CD14-positive monocyte (primary cell): Measurements from ENCODE around the gene DENND6B. TPM values are rescaled to one million over a fixed set of nuclear protein-coding genes. Genes with fewer than 3 reads are reported as not detected.

ENCODE experiments used
- DNase-seq, 3 donors: peaks; one replicate each; pipeline ENCODE4 v3.0.0-alpha.2; 2011 to 2022
- H2AFZ ChIP-seq: 2 replicates; pipeline ENCODE4 v1.6.0; 2012; ENCODE audit warnings: mild to moderate bottlenecking, low read depth, low read length, inconsistent platforms; ENCODE audit not compliant: insufficient read depth, poor library complexity, severe bottlenecking
- H3K27ac ChIP-seq, 2 donors: 1 replicate in 1 of 2; 2 replicates in 1 of 2; pipeline ENCODE4 v1.5.1; 2012 to 2013; ENCODE audit warnings: low read length in 2 of 2, control low read depth in 1 of 2, inconsistent platforms in 1 of 2, low read depth in 1 of 2, mild to moderate bottlenecking in 1 of 2
- H3K27me3 ChIP-seq, 2 donors: one replicate each; pipeline versions ENCODE4 v1.6.0 to v1.6.1; 2011 to 2013; ENCODE audit warnings: low read length in 2 of 2; ENCODE audit not compliant: control insufficient read depth in 2 of 2, insufficient read depth in 2 of 2
- H3K36me3 ChIP-seq, 2 donors: replicated peaks in 1 of 2; 1 replicate in 1 of 2; 2 replicates in 1 of 2; pipeline versions ENCODE4 v1.5.1 to v1.6.1; 2012 to 2013; ENCODE audit warnings: low read length in 2 of 2, control low read depth in 1 of 2, inconsistent platforms in 1 of 2, mild to moderate bottlenecking in 1 of 2; ENCODE audit not compliant: insufficient read depth in 2 of 2, control insufficient read depth in 1 of 2
- H3K4me1 ChIP-seq, 2 donors: 1 replicate in 1 of 2; 2 replicates in 1 of 2; pipeline versions ENCODE4 v1.5.1 to v1.6.1; 2012 to 2013; ENCODE audit warnings: low read length in 2 of 2, control low read depth in 1 of 2, inconsistent platforms in 1 of 2, mild to moderate bottlenecking in 1 of 2, moderate library complexity in 1 of 2; ENCODE audit not compliant: insufficient read depth in 2 of 2, control insufficient read depth in 1 of 2
- H3K4me2 ChIP-seq: replicated peaks from 2 replicates; pipeline ENCODE3; 2012; ENCODE audit warnings: low read length, moderate library complexity, mild to moderate bottlenecking; ENCODE audit not compliant: poor library complexity, severe bottlenecking; ENCODE audit errors: extremely low read depth
- H3K4me3 ChIP-seq, 3 experiments: fragments of 200-600 bp in 1 of 3; sonication (generic) in 1 of 3; replicated peaks in 1 of 3; 1 replicate in 2 of 3; 2 replicates in 1 of 3; pipeline ENCODE4 v1.5.1; 2011 to 2013; ENCODE audit warnings: low read length in 3 of 3, mild to moderate bottlenecking in 3 of 3, control low read depth in 2 of 3, low read depth in 2 of 3, inconsistent platforms in 1 of 3, moderate library complexity in 1 of 3
- H3K79me2 ChIP-seq: 2 replicates; pipeline ENCODE4 v1.6.0; 2012; ENCODE audit warnings: mild to moderate bottlenecking, control low read depth, inconsistent platforms, low read length, moderate library complexity; ENCODE audit not compliant: insufficient read depth
- H3K9ac ChIP-seq: 2 replicates; pipeline ENCODE4 v1.6.0; 2017; ENCODE audit warnings: low read length, mild to moderate bottlenecking; ENCODE audit not compliant: insufficient read depth, poor library complexity, severe bottlenecking
- H3K9me3 ChIP-seq, 2 donors: replicated peaks in 1 of 2; 1 replicate in 1 of 2; 2 replicates in 1 of 2; pipeline versions ENCODE4 v1.5.1 to v1.6.1; 2012 to 2013; ENCODE audit warnings: low read length in 2 of 2, control low read depth in 1 of 2; ENCODE audit not compliant: control insufficient read depth in 1 of 2, insufficient read depth in 1 of 2
- H4K20me1 ChIP-seq: 2 replicates; pipeline ENCODE4 v1.6.0; 2012; ENCODE audit warnings: mild to moderate bottlenecking, low read length, control low read depth, moderate library complexity; ENCODE audit not compliant: insufficient read depth
- H3K27ac Mint-ChIP-seq, 7 donors: one replicate each; pipeline ENCODE4 v1.8.0; 2020; ENCODE audit warnings: mild to moderate bottlenecking in 7 of 7, mixed read lengths in 7 of 7, moderate library complexity in 6 of 7, inconsistent platforms in 2 of 7
- H3K27me3 Mint-ChIP-seq, 3 donors: one replicate each; pipeline ENCODE4 v1.8.0; 2021 to 2022; ENCODE audit warnings: low read depth in 3 of 3, mild to moderate bottlenecking in 3 of 3, mixed read lengths in 3 of 3, moderate library complexity in 3 of 3, inconsistent platforms in 1 of 3
- H3K36me3 Mint-ChIP-seq, 2 donors: one replicate each; pipeline ENCODE4 v1.8.0; 2020; ENCODE audit warnings: mixed read lengths in 2 of 2, inconsistent platforms in 1 of 2, mild to moderate bottlenecking in 1 of 2
- H3K4me1 Mint-ChIP-seq: one replicate; pipeline ENCODE4 v1.8.0; 2020; ENCODE audit warnings: mild to moderate bottlenecking, mixed read lengths
- H3K4me3 Mint-ChIP-seq, 2 donors: one replicate each; pipeline ENCODE4 v1.8.0; 2020; ENCODE audit warnings: mild to moderate bottlenecking in 2 of 2, mixed read lengths in 2 of 2, moderate library complexity in 1 of 2
- H3K9me3 Mint-ChIP-seq, 7 donors: one replicate each; pipeline ENCODE4 v1.8.0; 2020 to 2022; ENCODE audit warnings: mixed read lengths in 7 of 7, mild to moderate bottlenecking in 6 of 7, moderate library complexity in 6 of 7, inconsistent platforms in 2 of 7
- CTCF ChIP-seq: fragments of 200-600 bp; IDR thresholded peaks from one replicate; pipeline ENCODE4 v1.8.0; 2022; ENCODE audit warnings: antibody characterized with exemption, mild to moderate bottlenecking
- WGBS: methylation state at CpG from one replicate; pipeline ENCODE4 v1.1.5; 2013; ENCODE audit warnings: missing lambda C conversion rate; ENCODE audit not compliant: insufficient coverage; 5-methylcytosine and 5-hydroxymethylcytosine counted together
- intact Hi-C, 2 donors: fragments of 100-400 bp; cut with micrococcal nuclease; formaldehyde crosslinking; loops; one replicate each; pipeline versions ENCODE4 v1.15.0 to v1.15.1; 2023
- polyA plus RNA-seq, 3 donors: library from polyadenylated mRNA; depleted of rRNA in 1 of 3; unstranded in 2 of 3; stranded (reverse) in 1 of 3; fragments of 300-500 nt in 2 of 3; fragments of >200 nt in 1 of 3; fragmentation: Illumina TruSeq in 2 of 3; gene quantifications; 1 replicate in 2 of 3; 2 replicates in 1 of 3; pipeline ENCODE4 v1.2.3, GENCODE V29; 2012 to 2021

The DENND6B gene
- polyA plus RNA-seq, 3 donors, result 1.7 to 10.6 (median 2.1) TPM

- DNase-seq, result no peak
- H3K27ac Mint-ChIP-seq, result no peak overlapping the region
- Histone ChIP-seq H3K4me3 (no peak overlapping the region), H4K20me1 (no peaks in the 10 kb centered on the region), H3K4me2 (no peak overlapping the region), H3K9ac (no peak overlapping the region), H3K27ac (no peak overlapping the region), H3K4me1 (peaks cover 20 to 22% of the 10 kb centered on the region in 2 donors), H3K36me3 (no peaks in the 10 kb centered on the region), H2AFZ (no peak overlapping the region), H3K79me2 (peaks cover 11% of the 10 kb centered on the region), H3K9me3 (no peaks in the 10 kb centered on the region), H3K27me3 (no peaks in the 10 kb centered on the region)
- peaks cover 0 to 2% of the 10 kb centered on the region in 2 donors for H3K36me3 Mint-ChIP-seq
- H3K4me3 Mint-ChIP-seq, result no peak overlapping the region
- H3K27me3 Mint-ChIP-seq, result peaks cover 3 to 10% (median 4%) of the 10 kb centered on the region in 3 donors
- intact Hi-C loops, result no loop called here
- WGBS, result 76% methylated on average over 6 of the region's 7 CpGs
- H3K9me3 Mint-ChIP-seq, result no peaks in the 10 kb centered on the region
- no peak for TF ChIP-seq CTCF
- H3K4me1 Mint-ChIP-seq, result peaks cover 20% of the 10 kb centered on the region
Observed at GRCh38 chr22:50318356-50318697, 8.5 kb downstream of the DENND6B start.

- H3K27me3 Mint-ChIP-seq, result peaks cover 3 to 8% (median 4%) of the 10 kb centered on the region in 3 donors
- no peak overlapping the region for H3K4me3 ChIP-seq
- peaks cover 0 to 2% of the 10 kb centered on the region in 2 donors for H3K36me3 Mint-ChIP-seq
- H3K4me2 ChIP-seq, result no peak overlapping the region
- H3K4me1 Mint-ChIP-seq, result peaks cover 20% of the 10 kb centered on the region
- H3K36me3 ChIP-seq, result no peaks in the 10 kb centered on the region
- H2AFZ ChIP-seq, result no peak overlapping the region
- H3K27ac ChIP-seq, result no peak overlapping the region
- H4K20me1 ChIP-seq, result no peaks in the 10 kb centered on the region
- no peaks in the 10 kb centered on the region for H3K9me3 Mint-ChIP-seq
- peaks cover 11% of the 10 kb centered on the region for H3K79me2 ChIP-seq
- peaks cover 22 to 25% of the 10 kb centered on the region in 2 donors for H3K4me1 ChIP-seq
- TF ChIP-seq CTCF, result no peak
- no peak overlapping the region for H3K4me3 Mint-ChIP-seq
- DNase-seq, result no peak
- H3K9ac ChIP-seq, result no peak overlapping the region
- intact Hi-C loops, result loop anchor here in 1 of 2 donors (2.0 kb wide), 1 partner anchor 15 kb away; no protein-coding TSS in a partner anchor
- H3K27me3 ChIP-seq, result no peaks in the 10 kb centered on the region
- 95% methylated on average over 7 of the region's 7 CpGs for WGBS
- no peak overlapping the region for H3K27ac Mint-ChIP-seq
- no peaks in the 10 kb centered on the region for H3K9me3 ChIP-seq
Observed at GRCh38 chr22:50317674-50318073, 9.1 kb downstream of the DENND6B start.
